ENCODE data around the gene JOSD1. TPM values are rescaled to one million over a fixed set of nuclear protein-coding genes. Genes with fewer than 3 reads are reported as not detected.
A peak's percentile ranks its signal among the peaks of the same experiment; 100 is the strongest.

Gene JOSD1
- 40.2 TPM for total RNA-seq
- polyA plus RNA-seq, result 43.9 TPM

DNA sequence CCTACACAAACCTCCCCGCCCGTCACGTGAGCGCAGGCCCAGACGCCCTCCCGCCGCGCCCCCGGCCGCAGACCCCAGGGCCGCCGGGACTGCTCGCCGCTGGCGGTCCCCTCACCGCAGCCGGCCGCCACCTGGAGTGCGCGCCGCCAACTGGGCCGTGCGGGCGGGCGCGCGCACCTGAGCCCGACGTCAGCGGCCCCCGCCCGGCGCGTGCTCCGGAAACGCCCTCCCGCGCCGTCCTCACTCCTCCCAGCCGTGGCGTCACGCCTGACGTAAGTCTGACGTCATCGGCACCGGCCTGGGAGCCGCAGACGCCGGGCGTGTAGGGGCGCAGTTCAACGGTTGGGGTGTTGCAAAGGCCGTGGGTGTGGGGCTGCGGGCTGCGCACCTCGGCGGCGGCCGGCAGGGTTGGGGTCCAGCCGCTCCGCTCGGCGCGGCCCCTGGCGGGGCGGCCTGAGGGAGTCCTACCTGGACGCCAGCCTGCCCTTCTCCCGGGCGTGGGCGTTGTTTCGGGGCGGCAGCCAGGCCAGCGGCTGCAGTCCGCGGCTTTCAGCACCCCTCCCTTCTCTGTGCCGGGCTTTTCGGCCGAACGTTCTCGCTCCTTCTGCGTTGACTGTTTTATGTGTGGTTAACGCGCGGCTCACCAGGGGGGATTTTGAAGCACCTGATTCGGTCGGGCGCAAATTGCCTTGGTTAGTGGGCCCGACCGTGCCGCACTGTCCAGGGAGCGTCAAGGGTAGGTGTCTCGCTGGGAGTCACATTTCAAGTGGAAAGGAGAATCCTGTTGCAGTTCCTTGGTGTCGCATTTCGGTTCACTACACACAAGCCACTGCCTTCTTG lies at the start of gene JOSD1:
Gene JOSD1, minus strand, starts transcription at position 155 of the 840 bp plus-strand sequence. CDS start 956 bp downstream, outside the sequence.
- Histone ChIP-seq H3K27ac (ENCODE audit: low read depth) (peak within 1 kb of the TSS; percentile 98), H3K4me1 (ENCODE audit: insufficient read depth) (no peaks in the 10 kb centered on the region), H3K36me3 (ENCODE audit: insufficient read depth) (no peaks in the 10 kb centered on the region), H3K4me3 (ENCODE audit: low read depth, low read length) (peak within 1 kb of the TSS; percentile 75)
- no peak for DNase-seq (ENCODE audit: extremely low spot score)
- under 1% methylated on average over 94 of the region's 94 CpGs for WGBS

DNA sequence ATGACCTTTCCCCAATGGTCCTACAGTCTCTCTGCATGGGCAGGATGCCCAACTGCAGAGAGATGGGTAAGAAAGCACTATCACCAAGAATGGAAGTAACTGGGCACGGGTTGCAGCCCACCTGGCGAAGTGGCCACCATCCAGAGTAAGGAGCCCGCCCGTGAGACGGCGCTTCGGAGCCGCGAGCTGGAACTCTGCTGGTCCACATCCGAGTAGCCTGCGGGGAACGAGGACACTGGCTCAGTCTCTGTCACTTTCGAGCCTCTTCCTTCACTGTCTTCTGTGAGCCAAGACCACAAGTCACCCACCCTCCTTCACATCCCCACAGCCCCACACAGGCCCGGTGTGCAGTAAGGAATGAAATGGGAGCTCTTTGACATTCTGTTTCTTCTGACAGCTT lies 49.4 kb upstream of the JOSD1 start:
- Histone ChIP-seq H3K27ac (ENCODE audit: low read depth) (no peak overlapping the region), H3K36me3 (ENCODE audit: insufficient read depth) (no peaks in the 10 kb centered on the region), H3K4me3 (ENCODE audit: low read depth, low read length) (no peak overlapping the region), H3K4me1 (ENCODE audit: insufficient read depth) (no peaks in the 10 kb centered on the region)
- WGBS, result 97% methylated on average over 14 of the region's 14 CpGs
- no peak for DNase-seq (ENCODE audit: extremely low spot score)

DNA sequence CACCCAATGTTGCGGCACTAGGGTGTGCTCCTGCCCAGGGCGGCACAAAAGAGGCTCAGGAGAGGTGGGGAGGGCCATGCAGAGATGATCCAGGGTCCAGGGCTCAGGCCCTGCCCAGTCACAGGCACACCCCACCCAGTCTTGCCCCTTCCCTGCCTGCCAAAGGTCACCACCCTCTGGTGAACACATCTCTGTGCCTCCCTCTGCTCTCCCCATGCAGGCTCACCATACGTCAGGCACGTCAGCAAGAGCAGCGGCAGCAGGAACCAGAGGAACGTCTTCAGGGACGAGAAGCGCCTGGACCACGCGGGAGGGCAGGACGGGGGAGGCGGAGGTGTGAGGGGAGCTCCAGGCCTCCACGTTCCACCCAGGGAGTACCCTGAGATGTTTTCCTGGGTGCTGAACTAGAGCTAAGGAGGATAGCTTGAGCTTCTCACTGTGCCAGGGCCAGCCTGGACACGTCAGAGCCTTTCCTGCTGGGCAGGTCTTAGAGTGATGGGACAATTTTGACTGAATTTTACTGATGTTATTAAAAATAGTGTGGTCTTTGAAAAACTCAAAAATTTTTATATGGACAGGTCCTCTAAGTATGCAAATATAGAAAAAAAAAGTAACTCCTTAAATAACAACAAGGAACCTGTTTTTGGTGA lies 47.9 kb upstream of the JOSD1 start:
- Histone ChIP-seq H3K27ac (ENCODE audit: low read depth) (peak overlapping the region; percentile 27), H3K4me1 (ENCODE audit: insufficient read depth) (no peaks in the 10 kb centered on the region), H3K36me3 (ENCODE audit: insufficient read depth) (no peaks in the 10 kb centered on the region), H3K4me3 (ENCODE audit: low read depth, low read length) (no peak overlapping the region)
- no peak for DNase-seq (ENCODE audit: extremely low spot score)
- 79% methylated on average over 14 of the region's 14 CpGs for WGBS

DNA sequence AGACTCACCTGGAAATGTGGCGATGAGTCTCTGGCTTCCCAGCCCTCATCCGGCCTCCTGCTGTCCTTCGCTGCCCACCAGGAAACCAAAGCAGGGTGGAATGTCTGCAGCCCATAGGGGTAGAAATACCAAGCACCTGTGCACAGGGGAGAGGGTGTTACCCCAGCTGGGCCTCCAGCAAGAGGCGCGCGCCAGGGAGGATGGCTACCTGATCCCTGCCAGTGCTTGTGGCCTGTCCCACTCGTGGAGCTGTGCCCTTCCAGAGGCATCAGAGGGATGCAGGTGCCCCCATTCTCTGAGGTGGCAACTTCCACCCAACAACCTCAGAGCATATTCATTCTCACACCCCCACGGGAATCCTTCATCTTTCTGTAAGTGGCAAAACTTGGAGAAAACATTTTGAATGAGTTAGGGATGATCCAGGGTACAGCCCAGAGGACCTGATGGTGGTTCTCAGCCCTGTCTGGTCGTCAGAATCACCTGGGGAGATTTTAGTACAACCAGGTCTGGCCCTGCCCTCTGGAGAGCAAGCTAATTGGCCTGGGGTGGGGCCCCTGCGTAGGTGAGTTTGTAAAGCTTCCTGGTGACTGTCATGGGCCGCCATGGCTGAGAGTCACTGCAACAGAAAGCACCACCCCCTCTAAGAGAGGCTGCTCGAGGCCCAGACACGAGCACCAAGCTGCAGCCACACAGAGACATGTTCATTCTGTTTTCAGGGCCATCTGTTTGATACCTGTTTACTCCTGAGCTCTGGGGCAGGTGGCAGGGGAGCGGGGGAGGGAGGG lies 45.1 kb upstream of the JOSD1 start:
- no peak for DNase-seq (ENCODE audit: extremely low spot score)
- Histone ChIP-seq H3K4me1 (ENCODE audit: insufficient read depth) (no peaks in the 10 kb centered on the region), H3K36me3 (ENCODE audit: insufficient read depth) (peaks cover 3% of the 10 kb centered on the region), H3K27ac (ENCODE audit: low read depth) (no peak overlapping the region), H3K4me3 (ENCODE audit: low read depth, low read length) (no peak overlapping the region)
- 91% methylated on average over 14 of the region's 14 CpGs for WGBS

DNA sequence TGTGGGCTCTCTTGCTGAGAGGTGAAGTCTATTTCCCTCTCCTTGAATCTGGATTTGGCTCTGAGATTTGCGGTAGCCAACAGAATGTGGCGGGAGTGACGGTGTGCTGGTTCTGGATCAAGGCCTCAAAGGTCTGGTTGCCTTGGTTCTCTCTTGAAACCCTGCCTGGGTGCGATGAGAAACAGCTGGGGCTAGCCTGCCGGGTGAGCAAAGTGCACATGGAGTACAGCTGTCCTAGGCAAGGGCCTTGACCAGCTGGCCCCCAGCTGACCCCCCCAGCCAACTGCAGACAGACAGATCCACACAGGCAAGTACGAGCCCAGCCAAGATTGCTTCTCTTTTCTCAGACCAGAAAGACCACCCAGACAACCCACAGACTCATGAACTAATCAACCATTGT lies 44.2 kb upstream of the JOSD1 start:
- H3K27ac ChIP-seq (ENCODE audit: low read depth), result no peak overlapping the region
- H3K36me3 ChIP-seq (ENCODE audit: insufficient read depth), result peaks cover 11% of the 10 kb centered on the region
- WGBS, result 82% methylated on average over 6 of the region's 6 CpGs
- no peaks in the 10 kb centered on the region for H3K4me1 ChIP-seq (ENCODE audit: insufficient read depth)
- no peak for DNase-seq (ENCODE audit: extremely low spot score)
- no peak overlapping the region for H3K4me3 ChIP-seq (ENCODE audit: low read depth, low read length)

DNA sequence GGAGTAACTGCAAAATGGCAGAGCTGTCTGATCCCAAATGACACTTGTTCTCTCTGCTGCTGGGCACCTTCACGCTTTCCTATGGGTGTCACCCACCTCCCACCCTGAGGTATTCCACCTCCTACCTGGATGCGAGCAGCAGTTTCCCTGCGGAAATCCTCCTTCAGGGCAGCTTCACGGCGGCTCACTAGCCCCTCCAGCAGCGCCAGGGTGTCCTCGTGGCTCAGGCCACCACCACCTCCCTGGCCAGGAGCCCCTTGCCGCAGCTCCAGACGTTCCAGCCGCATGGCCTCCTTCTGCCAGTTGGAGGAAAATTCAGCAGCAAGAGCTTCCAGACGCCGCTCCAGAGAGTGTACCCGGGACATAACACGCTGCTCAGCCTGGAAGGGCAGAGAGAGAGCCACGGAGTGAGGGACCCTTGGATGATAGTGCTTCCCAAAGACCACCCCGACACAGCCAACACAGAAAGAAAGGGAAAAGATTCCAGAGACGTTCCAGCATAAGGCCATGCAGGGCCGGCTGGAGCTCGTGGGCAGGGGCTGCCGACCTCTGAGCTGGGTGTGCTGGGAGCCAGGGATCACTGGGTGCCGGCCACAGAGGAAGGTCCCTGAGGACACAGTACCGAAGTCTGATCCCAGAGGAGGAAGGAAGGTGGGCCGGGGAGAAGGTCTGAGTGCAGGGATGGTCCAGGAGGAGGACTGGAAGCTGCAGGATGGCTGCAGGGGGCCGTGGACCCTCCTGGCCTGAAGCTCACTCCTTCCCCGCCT lies 41.6 kb upstream of the JOSD1 start:
- H3K27ac ChIP-seq (ENCODE audit: low read depth), result no peak overlapping the region
- 92% methylated on average over 25 of the region's 25 CpGs for WGBS

DNA sequence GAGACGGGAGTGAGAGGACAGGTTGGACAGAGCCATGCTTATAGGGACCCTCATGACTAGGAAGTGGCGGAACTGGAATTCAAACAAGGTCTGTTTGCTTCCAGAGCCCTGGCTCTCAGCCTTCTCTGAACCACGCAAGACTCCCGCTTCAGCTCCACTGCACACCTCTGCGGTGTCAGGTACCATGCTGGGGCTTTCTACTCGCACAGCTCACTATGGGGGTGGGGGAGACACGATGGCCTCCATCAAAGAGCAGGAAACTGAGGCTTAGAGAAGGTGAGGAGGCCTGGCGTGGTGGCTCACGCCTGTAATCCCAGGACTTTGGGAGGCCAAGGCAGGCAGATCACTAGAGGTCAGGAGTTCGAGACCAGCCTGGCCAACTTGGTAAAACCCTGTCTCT lies 40.8 kb upstream of the JOSD1 start:
- Histone ChIP-seq H3K4me3 (ENCODE audit: low read depth, low read length) (no peak overlapping the region), H3K36me3 (ENCODE audit: insufficient read depth) (peaks cover 18% of the 10 kb centered on the region), H3K27ac (ENCODE audit: low read depth) (no peak overlapping the region), H3K4me1 (ENCODE audit: insufficient read depth) (no peaks in the 10 kb centered on the region)
- no peak for DNase-seq (ENCODE audit: extremely low spot score)
- WGBS, result 93% methylated on average over 10 of the region's 10 CpGs

More for the DNA sequence above, 41.6 kb upstream of the JOSD1 start:
- Histone ChIP-seq H3K4me3 (ENCODE audit: low read depth, low read length) (no peak overlapping the region), H3K4me1 (ENCODE audit: insufficient read depth) (no peaks in the 10 kb centered on the region), H3K36me3 (ENCODE audit: insufficient read depth) (peaks cover 18% of the 10 kb centered on the region)
- DNase-seq (ENCODE audit: extremely low spot score), result no peak

DNA sequence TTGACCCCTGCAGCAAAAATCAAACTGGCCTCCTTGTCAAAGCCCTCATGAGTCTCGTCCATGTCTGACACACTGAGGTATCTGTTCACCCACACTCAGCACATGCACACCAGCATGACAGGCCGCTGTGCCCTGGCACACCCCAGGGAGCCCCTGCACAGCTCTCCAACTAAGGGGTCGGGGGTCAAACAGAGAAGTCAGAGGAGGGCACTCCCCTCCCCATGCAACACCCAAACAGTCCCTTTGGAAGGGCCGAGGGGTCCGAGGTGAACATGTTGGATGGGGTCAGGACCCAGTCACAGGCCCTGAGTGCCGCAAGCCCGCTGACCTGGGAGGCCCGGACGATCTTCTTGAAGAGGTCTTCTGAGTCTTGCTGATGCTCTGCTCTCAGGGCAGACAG lies 40.4 kb upstream of the JOSD1 start:
- Histone ChIP-seq H3K36me3 (ENCODE audit: insufficient read depth) (peaks cover 18% of the 10 kb centered on the region), H3K27ac (ENCODE audit: low read depth) (no peak overlapping the region)

DNA sequence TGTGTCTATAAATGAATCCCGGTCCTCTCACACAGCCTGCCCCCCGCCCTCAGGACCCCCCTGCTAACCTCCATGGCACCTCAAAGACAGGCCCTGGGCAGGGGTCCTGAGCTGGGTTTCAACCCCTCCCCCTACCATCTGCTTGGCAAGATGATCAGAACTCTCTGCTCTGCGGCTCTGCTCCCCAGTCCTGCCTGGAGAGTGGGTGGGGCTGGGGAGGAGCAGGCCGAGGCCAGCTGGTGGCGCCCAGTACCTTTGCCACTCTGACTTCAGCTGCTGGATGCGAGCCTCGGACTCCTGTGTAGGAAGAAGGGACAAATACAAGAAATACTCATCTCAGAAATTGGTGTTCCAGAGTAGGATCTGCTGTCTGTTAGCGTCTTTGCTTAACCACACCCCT lies 40.0 kb upstream of the JOSD1 start:
- no peak overlapping the region for H3K27ac ChIP-seq (ENCODE audit: low read depth)
- H3K4me3 ChIP-seq (ENCODE audit: low read depth, low read length), result no peak overlapping the region
- DNase-seq (ENCODE audit: extremely low spot score), result no peak
- WGBS, result 80% methylated on average over 8 of the region's 8 CpGs
- peaks cover 18% of the 10 kb centered on the region for H3K36me3 ChIP-seq (ENCODE audit: insufficient read depth)
- H3K4me1 ChIP-seq (ENCODE audit: insufficient read depth), result no peaks in the 10 kb centered on the region

More for the DNA sequence above, 40.4 kb upstream of the JOSD1 start:
- Histone ChIP-seq H3K4me3 (ENCODE audit: low read depth, low read length) (no peak overlapping the region), H3K4me1 (ENCODE audit: insufficient read depth) (no peaks in the 10 kb centered on the region)
- no peak for DNase-seq (ENCODE audit: extremely low spot score)
- 92% methylated on average over 9 of the region's 9 CpGs for WGBS

DNA sequence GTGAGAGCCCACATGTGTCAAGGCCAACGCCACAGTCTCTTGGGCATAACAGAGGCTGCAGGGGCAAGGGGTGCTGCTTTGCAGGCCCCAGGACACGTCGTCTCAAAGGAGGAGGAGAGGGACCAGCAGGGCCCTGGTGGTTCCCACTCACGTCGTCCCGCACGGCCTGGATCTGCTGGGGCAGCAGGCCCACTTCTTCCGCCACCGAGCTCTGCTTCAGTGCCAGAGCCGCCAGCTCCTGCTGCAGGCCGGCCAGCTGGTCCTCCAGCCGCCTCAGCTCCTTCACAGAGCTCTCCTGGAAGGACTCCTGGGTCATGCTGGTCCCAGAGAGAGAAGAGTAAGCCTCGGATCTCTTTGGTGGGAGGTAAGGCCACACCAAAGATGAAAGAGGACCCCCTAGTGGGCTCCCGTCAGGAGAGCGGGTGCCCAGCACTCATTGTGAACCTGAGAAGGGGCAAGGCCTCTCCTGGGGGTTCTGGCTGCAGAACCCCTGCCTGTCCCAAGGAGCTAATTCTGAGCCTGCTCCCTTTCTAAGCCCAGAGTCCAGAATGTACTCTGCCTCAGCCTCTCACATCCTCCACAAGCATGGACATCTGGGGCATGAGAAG lies 39.5 kb upstream of the JOSD1 start:
- H3K27ac ChIP-seq (ENCODE audit: low read depth), result no peak overlapping the region
- DNase-seq (ENCODE audit: extremely low spot score), result no peak
- H3K4me3 ChIP-seq (ENCODE audit: low read depth, low read length), result no peak overlapping the region
- no peaks in the 10 kb centered on the region for H3K4me1 ChIP-seq (ENCODE audit: insufficient read depth)
- WGBS, result 91% methylated on average over 15 of the region's 15 CpGs
- H3K36me3 ChIP-seq (ENCODE audit: insufficient read depth), result peaks cover 18% of the 10 kb centered on the region

DNA sequence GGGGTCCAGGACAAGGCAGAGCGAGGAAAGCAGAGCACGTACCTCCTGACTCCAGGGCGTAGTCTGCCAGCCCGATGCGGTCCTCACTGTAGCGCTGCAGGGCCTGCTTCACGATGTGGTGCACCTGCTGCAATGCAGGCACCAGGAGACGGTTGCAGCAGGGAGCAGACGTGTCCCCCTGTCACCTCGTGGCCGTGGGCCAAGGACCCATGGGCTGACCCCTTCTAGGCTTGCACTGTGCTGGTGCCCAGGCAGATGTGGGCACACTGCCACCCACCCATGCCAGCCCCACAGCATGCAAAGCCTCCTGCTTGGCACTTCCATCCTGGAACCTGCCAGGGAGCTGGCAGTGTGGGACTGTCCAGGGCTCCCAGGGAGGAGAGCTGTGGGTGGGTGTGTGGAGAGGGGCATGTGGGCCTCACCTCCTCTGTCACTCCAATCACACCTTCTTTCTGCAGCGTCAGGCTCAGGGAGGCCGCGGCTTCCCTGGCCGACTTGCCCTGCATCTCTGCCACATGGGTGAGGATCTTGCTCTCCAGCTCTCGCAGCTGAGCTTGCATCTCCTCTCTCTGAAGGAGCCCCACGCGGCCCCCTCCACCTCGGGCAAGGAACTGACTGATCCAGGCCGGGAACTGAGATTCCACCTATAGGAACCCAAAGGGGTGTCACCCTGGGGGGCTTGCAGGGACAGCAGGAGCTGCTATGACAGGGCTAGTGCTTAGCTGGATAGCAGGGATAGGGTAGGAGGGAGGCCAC lies 38.7 kb upstream of the JOSD1 start:
- Histone ChIP-seq H3K36me3 (ENCODE audit: insufficient read depth) (peaks cover 20% of the 10 kb centered on the region), H3K4me1 (ENCODE audit: insufficient read depth) (no peaks in the 10 kb centered on the region), H3K27ac (ENCODE audit: low read depth) (no peak overlapping the region), H3K4me3 (ENCODE audit: low read depth, low read length) (no peak overlapping the region)
- whole genome bisulfite sequencing, result 90% methylated on average over 20 of the region's 20 CpGs
- DNase-seq (ENCODE audit: extremely low spot score), result no peak

DNA sequence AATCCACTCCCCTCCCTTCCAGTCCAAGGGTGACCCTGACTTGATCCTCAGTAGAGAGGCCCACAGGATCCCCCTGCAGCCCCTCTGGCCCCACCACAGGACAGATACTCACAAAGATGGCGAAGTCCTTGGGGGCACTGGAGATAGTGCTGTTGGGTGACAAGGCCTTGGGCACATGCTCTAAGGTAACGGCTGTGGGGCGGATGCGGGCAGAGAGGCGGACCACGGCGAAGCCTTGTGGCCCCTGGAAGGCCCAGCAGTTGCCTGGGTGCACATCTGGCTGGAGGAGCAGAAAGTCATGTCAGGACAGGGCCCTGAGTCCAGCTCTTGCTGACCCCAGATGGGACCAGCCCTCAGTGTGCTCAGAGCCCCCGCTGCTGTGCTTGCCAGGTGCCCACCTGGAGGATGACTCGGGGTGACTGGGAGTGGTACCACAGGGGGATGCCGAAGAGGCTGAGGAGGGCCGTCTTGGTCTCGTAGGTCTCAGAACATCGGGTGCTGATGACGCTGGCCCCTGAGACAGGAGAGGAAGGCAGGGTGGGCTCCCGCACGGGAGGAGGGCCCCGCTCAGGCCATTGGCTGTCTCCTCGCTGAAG lies 37.8 kb upstream of the JOSD1 start:
- WGBS, result 93% methylated on average over 18 of the region's 18 CpGs
- DNase-seq (ENCODE audit: extremely low spot score), result no peak
- H3K27ac ChIP-seq (ENCODE audit: low read depth), result no peak overlapping the region
- H3K36me3 ChIP-seq (ENCODE audit: insufficient read depth), result peaks cover 20% of the 10 kb centered on the region
- no peak overlapping the region for H3K4me3 ChIP-seq (ENCODE audit: low read depth, low read length)
- no peaks in the 10 kb centered on the region for H3K4me1 ChIP-seq (ENCODE audit: insufficient read depth)
